GM23248 (cell line): ENCODE data around the gene MAFB. TPM values are rescaled to one million over a fixed set of nuclear protein-coding genes. Genes with fewer than 3 reads are reported as not detected.

Source experiments
- DNase-seq: peaks from one replicate; pipeline ENCODE4 v3.0.0-alpha.2; 2015
- H2AFZ ChIP-seq: fragments of 200-600 bp; sonication (generic); 2 replicates; pipeline ENCODE4 v1.6.1; 2016; ENCODE audit warnings: antibody characterized with exemption
- H3F3A ChIP-seq: fragments of 200-600 bp; sonication (generic); 2 replicates; pipeline ENCODE4 v1.6.1; 2016; ENCODE audit warnings: mild to moderate bottlenecking, antibody characterized with exemption, mixed run types; ENCODE audit not compliant: insufficient read depth
- H3K27ac ChIP-seq: fragments of 200-600 bp; sonication (generic); 2 replicates; pipeline ENCODE4 v1.5.1; 2016; ENCODE audit warnings: mild to moderate bottlenecking
- H3K27me3 ChIP-seq: fragments of 200-600 bp; sonication (generic); replicated peaks from 2 replicates; pipeline ENCODE4 v1.6.1; 2016; ENCODE audit warnings: mild to moderate bottlenecking; ENCODE audit not compliant: insufficient read depth
- H3K36me3 ChIP-seq: fragments of 200-600 bp; sonication (generic); 2 replicates; pipeline ENCODE4 v1.6.1; 2016; ENCODE audit warnings: low read depth, mild to moderate bottlenecking
- H3K4me1 ChIP-seq: fragments of 200-600 bp; sonication (generic); 2 replicates; pipeline ENCODE4 v1.6.1; 2016; ENCODE audit warnings: mild to moderate bottlenecking; ENCODE audit not compliant: insufficient read depth
- H3K4me2 ChIP-seq: fragments of 200-600 bp; sonication (generic); one replicate; pipeline ENCODE4 v1.6.1; 2016; ENCODE audit warnings: mild to moderate bottlenecking; ENCODE audit not compliant: unreplicated experiment
- H3K4me3 ChIP-seq: fragments of 200-600 bp; sonication (generic); 2 replicates; pipeline ENCODE4 v1.5.1; 2016; ENCODE audit warnings: mild to moderate bottlenecking
- H3K79me2 ChIP-seq: fragments of 200-600 bp; sonication (generic); 2 replicates; pipeline ENCODE4 v1.6.1; 2016; ENCODE audit warnings: mild to moderate bottlenecking; ENCODE audit not compliant: insufficient read depth
- H3K9ac ChIP-seq: fragments of 200-600 bp; sonication (generic); 2 replicates; pipeline ENCODE4 v1.6.1; 2016; ENCODE audit warnings: mild to moderate bottlenecking
- H3K9me2 ChIP-seq: fragments of 200-600 bp; sonication (generic); 2 replicates; pipeline ENCODE4 v1.6.1; 2016; ENCODE audit warnings: mixed run types, mild to moderate bottlenecking, moderate library complexity; ENCODE audit not compliant: insufficient read depth
- H3K9me3 ChIP-seq: fragments of 200-600 bp; sonication (generic); one replicate; pipeline ENCODE4 v1.6.1; 2017; ENCODE audit warnings: low read depth
- H4K20me1 ChIP-seq: fragments of 200-600 bp; sonication (generic); 2 replicates; pipeline ENCODE4 v1.6.0; 2016; ENCODE audit not compliant: insufficient read depth
- EZH2 ChIP-seq: fragments of 200-600 bp; sonication (generic); IDR thresholded peaks from 2 replicates; pipeline ENCODE4 v1.6.1; 2018; ENCODE audit warnings: antibody characterized with exemption, mild to moderate bottlenecking; ENCODE audit not compliant: insufficient read depth, poor library complexity, severe bottlenecking
- EZH2phosphoT487 ChIP-seq: fragments of 200-600 bp; sonication (generic); IDR thresholded peaks from 2 replicates; pipeline ENCODE4 v1.6.1; 2018; ENCODE audit warnings: antibody characterized with exemption, moderate library complexity, mild to moderate bottlenecking, low read depth; ENCODE audit not compliant: insufficient read depth
- WGBS, 2 experiments: methylation state at CpG; one replicate each; pipeline ENCODE4 v1.1.6; 2015 to 2017; ENCODE audit warnings: low lambda C conversion rate in 2 of 2, low coverage in 1 of 2; ENCODE audit errors: missing lambda C conversion rate in 2 of 2; 5-methylcytosine and 5-hydroxymethylcytosine counted together
- in situ Hi-C: fragments of 300-500 bp; cut with MboI; formaldehyde crosslinking; loops from 2 replicates; pipeline ENCODE4 v1.15.0; 2020
- polyA plus RNA-seq: library from polyadenylated mRNA; unstranded; fragments of >200 nt; fragmentation: Nextera tagmentation; extraction: Ambion mirVana; gene quantifications from 2 replicates; pipeline ENCODE4 v1.2.1, GENCODE V29; 2016
- total RNA-seq: library from RNA; depleted of rRNA; stranded (reverse); fragments of >200 nt; shearing (Covaris generic); gene quantifications from 2 replicates; pipeline ENCODE4 v1.2.3, GENCODE V29; 2014

The MAFB gene
- total and polyA plus RNA-seq, 2 experiments from 2014 or later: 1.9 to 3.8 TPM

DNA sequence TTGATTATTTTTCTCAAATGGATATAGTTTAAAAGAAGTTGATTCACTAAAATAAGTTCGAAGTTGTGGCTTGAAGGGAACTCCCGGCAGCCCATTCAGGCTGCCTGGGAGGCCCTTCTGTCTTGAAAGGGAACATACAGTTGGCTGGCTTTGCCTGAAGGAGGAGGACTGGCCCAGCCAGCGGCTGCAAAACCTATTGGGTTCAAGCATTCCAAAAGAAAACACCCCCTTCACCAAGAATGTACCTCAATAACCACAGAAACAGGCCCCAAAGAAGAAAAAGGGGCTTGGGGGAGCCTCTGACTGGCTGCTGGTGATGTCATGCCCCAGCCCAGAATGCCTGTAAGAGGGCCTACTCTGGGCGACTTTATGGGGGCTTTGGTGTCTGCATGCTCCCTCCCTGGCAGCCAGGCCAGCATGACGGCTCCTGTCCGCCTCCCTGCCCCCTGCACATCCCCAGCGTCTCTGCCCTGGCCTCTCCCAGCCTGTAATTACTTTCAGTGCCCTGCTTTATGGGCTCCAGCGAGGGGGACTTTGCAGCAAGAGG is 36.5 kb downstream of the MAFB start:
- no peaks in the 10 kb centered on the region for H3K4me1 ChIP-seq
- no peak for DNase-seq
- no peaks in the 10 kb centered on the region for H3K27me3 ChIP-seq
- no peak for TF ChIP-seq EZH2phosphoT487
- TF ChIP-seq EZH2: no peak
- H3K9me2 ChIP-seq: no peaks in the 10 kb centered on the region
- 71 to 76% methylated on average over 8 of the region's 8 CpGs for WGBS, 2 experiments
- no peaks in the 10 kb centered on the region for H3K9me3 ChIP-seq
- H3K4me3 ChIP-seq: no peak overlapping the region
- in situ Hi-C loops: no loop called here
- no peak overlapping the region for H2AFZ ChIP-seq
- no peak overlapping the region for H3K4me2 ChIP-seq
- H3F3A ChIP-seq: no peaks in the 10 kb centered on the region
- no peaks in the 10 kb centered on the region for H4K20me1 ChIP-seq
- no peaks in the 10 kb centered on the region for H3K79me2 ChIP-seq
- no peak overlapping the region for H3K9ac ChIP-seq
- H3K36me3 ChIP-seq: no peaks in the 10 kb centered on the region
- H3K27ac ChIP-seq: no peak overlapping the region

DNA sequence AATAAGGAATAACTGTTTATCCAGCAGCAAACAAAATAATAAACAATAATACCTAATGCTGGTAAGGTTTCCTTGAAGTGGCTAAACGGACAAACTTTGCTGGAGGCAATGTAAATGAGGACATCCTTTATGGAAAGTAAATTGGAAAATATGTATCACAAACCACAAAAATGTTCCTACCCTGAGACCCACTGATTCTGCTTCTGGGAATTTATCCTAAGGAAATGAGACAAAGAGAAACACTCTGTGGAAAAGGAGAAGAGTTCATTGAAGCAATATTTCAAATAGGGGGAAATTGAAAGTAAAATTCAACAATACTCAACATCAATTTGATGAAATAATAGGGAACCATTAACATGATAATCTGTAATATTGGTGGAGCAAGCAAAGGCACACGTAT is 37.9 kb downstream of the MAFB start:
- WGBS, 2 experiments: 22 to 34% methylated on average over 2 of the region's 2 CpGs
- Histone ChIP-seq H4K20me1 (no peaks in the 10 kb centered on the region), H3K4me1 (no peaks in the 10 kb centered on the region), H3K36me3 (no peaks in the 10 kb centered on the region), H3K9ac (no peak overlapping the region), H3K27ac (no peak overlapping the region), H3K79me2 (no peaks in the 10 kb centered on the region), H3K9me2 (no peaks in the 10 kb centered on the region), H3F3A (no peaks in the 10 kb centered on the region), H3K4me2 (no peak overlapping the region), H2AFZ (no peak overlapping the region), H3K27me3 (no peaks in the 10 kb centered on the region), H3K4me3 (no peak overlapping the region), H3K9me3 (no peaks in the 10 kb centered on the region)
- in situ Hi-C loops: no loop called here
- peak; percentile 52 for DNase-seq
- TF ChIP-seq EZH2 (no peak), EZH2phosphoT487 (no peak)

- Histone ChIP-seq H3K4me2 (no peak overlapping the region), H3F3A (no peaks in the 10 kb centered on the region), H3K4me3 (no peak overlapping the region), H3K36me3 (no peaks in the 10 kb centered on the region), H3K27me3 (no peaks in the 10 kb centered on the region), H3K79me2 (no peaks in the 10 kb centered on the region), H3K4me1 (no peaks in the 10 kb centered on the region), H4K20me1 (no peaks in the 10 kb centered on the region), H3K9me2 (no peaks in the 10 kb centered on the region), H3K9me3 (no peaks in the 10 kb centered on the region), H3K9ac (no peak overlapping the region), H3K27ac (no peak overlapping the region), H2AFZ (no peak overlapping the region)
- in situ Hi-C loops: no loop called here
- WGBS, 2 experiments: 80 to 87% methylated on average over 4 of the region's 4 CpGs
- DNase-seq: no peak
- TF ChIP-seq EZH2: no peak
- TF ChIP-seq EZH2phosphoT487: no peak
Measured at GRCh38 chr20:40650707-40651106, 38.3 kb downstream of the MAFB start.

- Histone ChIP-seq H3K4me2 (no peak overlapping the region), H3F3A (no peaks in the 10 kb centered on the region), H3K9me3 (no peaks in the 10 kb centered on the region), H3K4me1 (no peaks in the 10 kb centered on the region), H3K9ac (no peak overlapping the region), H3K9me2 (no peaks in the 10 kb centered on the region), H4K20me1 (no peaks in the 10 kb centered on the region), H3K27me3 (no peaks in the 10 kb centered on the region), H3K4me3 (no peak overlapping the region), H3K36me3 (no peaks in the 10 kb centered on the region), H3K79me2 (no peaks in the 10 kb centered on the region), H2AFZ (no peak overlapping the region), H3K27ac (no peak overlapping the region)
- DNase-seq: no peak
- TF ChIP-seq EZH2phosphoT487 (no peak), EZH2 (no peak)
- 58 to 66% methylated on average over 6 of the region's 6 CpGs for WGBS, 2 experiments
- in situ Hi-C loops: no loop called here
Measured at GRCh38 chr20:40648210-40649072, 40.6 kb downstream of the MAFB start.
